K562 (cell line): ENCODE measurements around the gene LIFR. TPM values are rescaled to one million over a fixed set of nuclear protein-coding genes. Genes with fewer than 3 reads are reported as not detected.
A peak's percentile ranks its signal among the peaks of the same experiment; 100 is the strongest.

Experiments used
- ATAC-seq: fragments of 200-7000 bp; cut with Tn5 transposase; 3 replicates; pipeline ENCODE4 v1.9.1; 2020; ENCODE audit warnings: moderate library complexity
- BruUV-seq: library from RNA; stranded (reverse); fragments of 400-500 nt; replicated peaks from 2 replicates; lab custom pipeline; 2021; lab: Mats Ljungman, UMichigan
- CTCF ChIA-PET: fragments of 300-600 bp; formaldehyde crosslinking; extraction: SDS; loops from one replicate; lab custom pipeline; 2021; ENCODE audit warnings: low intra/inter-chr PET ratio; lab: Yijun Ruan, JAX
- POLR2A ChIA-PET: fragments of 300-600, 350-650 bp; sonication (Branson Sonifier 250); formaldehyde crosslinking; extraction: SDS; loops from one replicate; lab custom pipeline; 2021; ENCODE audit warnings: antibody characterized with exemption, inconsistent platforms; lab: Yijun Ruan, JAX
- DNase-seq, 4 experiments: peaks; one replicate each; pipeline versions ENCODE4 v3.0.0 to v3.0.0-alpha.2; 2011 to 2018; ENCODE audit warnings: low spot score in 3 of 4, mixed read lengths in 3 of 4; ENCODE audit errors: extremely low read depth in 1 of 4
- FAIRE-seq: peaks from 2 replicates; lab custom pipeline; 2011; peaks lifted over from hg19 to GRCh38; lab: Jason Lieb, UNC
- H2AFZ ChIP-seq: 2 replicates; pipeline ENCODE4 v1.6.0; 2011; ENCODE audit warnings: low read depth, low read length, control low read depth, inconsistent platforms
- H3K27ac ChIP-seq: fragments of 200-600 bp; 3 replicates; pipeline ENCODE4 v1.8.0; 2011; ENCODE audit warnings: low read depth, mild to moderate bottlenecking, control low read depth, inconsistent platforms, low read length, moderate library complexity, mixed read lengths; ENCODE audit errors: extremely low read depth
- H3K27me3 ChIP-seq, 2 experiments: fragments of 300-600 bp in 1 of 2; 2 replicates in 1 of 2; 3 replicates in 1 of 2; pipeline versions ENCODE4 v1.6.0 to v1.8.0; 2011; ENCODE audit warnings: inconsistent platforms in 2 of 2, low read length in 2 of 2, mild to moderate bottlenecking in 1 of 2, mixed read lengths in 1 of 2, moderate library complexity in 1 of 2; ENCODE audit not compliant: control insufficient read depth in 2 of 2, insufficient read depth in 2 of 2
- H3K36me3 ChIP-seq: fragments of 300-600 bp; 3 replicates; pipeline ENCODE4 v1.8.0; 2011; ENCODE audit warnings: mild to moderate bottlenecking, low read length, inconsistent platforms; ENCODE audit not compliant: control insufficient read depth, insufficient read depth
- H3K4me1 ChIP-seq, 2 experiments: fragments of 200-600 bp in 1 of 2; replicated peaks in 1 of 2; 2 replicates in 1 of 2; 3 replicates in 1 of 2; pipeline versions ENCODE4 v1.5.1 to v1.8.0; 2011; ENCODE audit warnings: inconsistent platforms in 2 of 2, low read length in 2 of 2, mild to moderate bottlenecking in 1 of 2, mixed read lengths in 1 of 2, moderate library complexity in 1 of 2; ENCODE audit not compliant: control insufficient read depth in 2 of 2, insufficient read depth in 2 of 2
- H3K4me2 ChIP-seq: 2 replicates; pipeline ENCODE4 v1.6.1; 2011; ENCODE audit warnings: low read length, control low read depth, inconsistent platforms, mixed read lengths; ENCODE audit not compliant: insufficient read depth
- H3K4me3 ChIP-seq: fragments of 200-600 bp; sonication (generic), shearing (Covaris generic); 2 replicates; pipeline ENCODE4 v1.5.1; 2016; ENCODE audit warnings: control low read depth, inconsistent platforms
- H3K79me2 ChIP-seq: fragments of 200-600 bp; 3 replicates; pipeline ENCODE4 v1.8.0; 2011; ENCODE audit warnings: low read length, inconsistent platforms; ENCODE audit not compliant: control insufficient read depth, insufficient read depth
- H3K9ac ChIP-seq, 2 experiments: 2 replicates each; pipeline versions ENCODE4 v1.6.0 to v1.6.1; 2011; ENCODE audit warnings: low read depth in 2 of 2, low read length in 2 of 2, control low read depth in 1 of 2, inconsistent platforms in 1 of 2, mild to moderate bottlenecking in 1 of 2, mixed read lengths in 1 of 2; ENCODE audit not compliant: insufficient read depth in 1 of 2
- H3K9me1 ChIP-seq: one replicate; pipeline ENCODE4 v1.6.0; 2011; ENCODE audit warnings: inconsistent platforms, mild to moderate bottlenecking, low read length, moderate library complexity; ENCODE audit not compliant: control insufficient read depth, insufficient read depth
- H3K9me3 ChIP-seq: replicated peaks from 2 replicates; pipeline ENCODE4 v1.5.1; 2011; ENCODE audit warnings: low read depth, low read length, inconsistent platforms; ENCODE audit not compliant: control insufficient read depth, insufficient read depth
- H4K20me1 ChIP-seq: replicated peaks from 2 replicates; pipeline ENCODE4 v1.6.1; 2011; ENCODE audit warnings: low read length, inconsistent platforms, mixed read lengths; ENCODE audit not compliant: control insufficient read depth, insufficient read depth
- ATF1 ChIP-seq, 2 experiments: fragments of 450-650 bp in 1 of 2; IDR thresholded peaks; 2 replicates each; pipeline ENCODE4 v1.6.1; 2016; ENCODE audit warnings: missing compliant biosample characterization in 1 of 2, missing genetic modification characterization in 1 of 2
- CEBPG ChIP-seq, 3 experiments: fragments of 200-800 bp in 1 of 3; sonication (Bioruptor generic) in 1 of 3; sonication (generic) in 1 of 3; formaldehyde crosslinking in 1 of 3; IDR thresholded peaks in 2 of 3; conservative IDR thresholded peaks in 1 of 3; 2 replicates each; pipeline versions ENCODE4 v1.6.1 to v1.8.0; 2016 to 2022; ENCODE audit warnings: missing compliant biosample characterization in 2 of 3, missing genetic modification characterization in 2 of 3, mild to moderate bottlenecking in 1 of 3, missing genetic modification reagents in 1 of 3
- HCFC1 ChIP-seq: IDR thresholded peaks from 2 replicates; pipeline ENCODE4 v1.6.1; 2012; ENCODE audit warnings: low read depth, low read length, improper control_type of control experiment
- WGBS: fragments of 100-300 bp; shearing (Covaris generic); methylation state at CpG from one replicate; pipeline ENCODE4 v1.1.6; 2016; ENCODE audit warnings: low coverage, mixed read lengths; ENCODE audit not compliant: insufficient coverage; ENCODE audit errors: missing lambda C conversion rate; 5-methylcytosine and 5-hydroxymethylcytosine counted together
- in situ Hi-C: fragments of 300-500 bp; cut with MboI; formaldehyde crosslinking; loops from 4 replicates; pipeline ENCODE4 v1.15.0; 2018; ENCODE audit warnings: inconsistent platforms, mixed read lengths
- intact Hi-C: fragments of 100-400 bp; cut with micrococcal nuclease; formaldehyde crosslinking; loops from 2 replicates; pipeline ENCODE4 v1.14.2; 2022
- microRNA-seq: library from miRNA; unstranded; fragments of <30 nt; microRNA quantifications from one replicate; pipeline ENCODE4, GENCODE V29; 2018; ENCODE audit warnings: borderline microRNAs expressed
- polyA plus RNA-seq, 8 experiments: library from polyadenylated mRNA; depleted of rRNA in 4 of 8; stranded (reverse) in 5 of 8; unstranded in 3 of 8; fragments of >200 nt; fragmentation: Nextera tagmentation in 2 of 8; fragmentation: Illumina TruSeq in 1 of 8; extraction: Ambion mirVana in 2 of 8; extraction: Trizol in 1 of 8; gene quantifications; 2 replicates each; pipeline versions ENCODE4 v1.2.1 to v1.2.3, GENCODE V29; 2011 to 2014; ENCODE audit warnings: inconsistent platforms in 1 of 8, missing spikeins in 1 of 8
- small RNA-seq: library from RNA; depleted of rRNA; stranded (forward); fragments of <200 nt; gene quantifications from one replicate; pipeline ENCODE3, GENCODE V24; 2014
- total RNA-seq, 7 experiments: library from RNA; depleted of rRNA in 6 of 7; stranded (reverse); fragments of >200 nt in 6 of 7; fragmentation: Illumina TruSeq in 2 of 7; extraction: Trizol in 2 of 7; gene quantifications; 2 replicates each; pipeline versions ENCODE4 v1.2.1 to v1.2.3, GENCODE V29; 2011 to 2021; ENCODE audit warnings: low replicate concordance in 1 of 7
- TF ChIP-seq, protein P1 (sequence below): fragments of 450-650 bp; IDR thresholded peaks from 2 replicates; pipeline ENCODE4 v1.6.1; 2018; ENCODE audit not compliant: partially characterized antibody
- TF ChIP-seq, protein P2 (sequence below): fragments of 250-450 bp; sonication (Bioruptor Pico); IDR thresholded peaks from 2 replicates; pipeline ENCODE4 v1.8.0; 2021; ENCODE audit warnings: moderate library complexity, mild to moderate bottlenecking, inconsistent platforms

LIFR gene
- total and polyA plus RNA-seq, 9 of the 15 experiments (the other 6 are each of a cell fraction or from before 2014, with no cell fraction given) = 0.43 to 5.7 (median 3.3) TPM

GRCh38 chr5:38426490-38426889 lies 130.0 kb downstream of the LIFR start:
- no peak overlapping the region for H3K4me2 ChIP-seq
- FAIRE-seq = no peak

More at GRCh38 chr5:38426490-38426889, 130.0 kb downstream of the LIFR start:
- Histone ChIP-seq H3K9me3 (no peaks in the 10 kb centered on the region), H3K9me1 (no peaks in the 10 kb centered on the region), H2AFZ (no peak overlapping the region), H3K4me1 (no peaks in the 10 kb centered on the region; a peak in 1 of 5 replicates), H4K20me1 (no peaks in the 10 kb centered on the region), H3K4me3 (no peak overlapping the region), H3K9ac (no peak overlapping the region), H3K27ac (no peak overlapping the region), H3K79me2 (no peaks in the 10 kb centered on the region), H3K27me3 (peaks cover 0 to 11% of the 10 kb centered on the region in 2 experiments; a peak in 3 of 5 replicates), H3K36me3 (no peaks in the 10 kb centered on the region)
- ATAC-seq (no peak), DNase-seq (no peak)
- BruUV-seq = no TSS peak
- in situ Hi-C loops (no loop called here), intact Hi-C loops (no loop called here)
- 0% methylated on average over 1 of the region's 1 CpG for WGBS
- TF ChIP-seq CEBPG (CRISPR knock-in tag; IDR thresholded peaks at IDR 0.05) = no peak
- peak in 1 of 2 experiments; percentile 56; a peak in 1 of 4 replicates for TF ChIP-seq CEBPG (tag; conservative IDR thresholded peaks at IDR 0.05 in 1 of 2, IDR thresholded peaks at IDR 0.05 in 1 of 2)
- TF ChIP-seq, protein P1, sequence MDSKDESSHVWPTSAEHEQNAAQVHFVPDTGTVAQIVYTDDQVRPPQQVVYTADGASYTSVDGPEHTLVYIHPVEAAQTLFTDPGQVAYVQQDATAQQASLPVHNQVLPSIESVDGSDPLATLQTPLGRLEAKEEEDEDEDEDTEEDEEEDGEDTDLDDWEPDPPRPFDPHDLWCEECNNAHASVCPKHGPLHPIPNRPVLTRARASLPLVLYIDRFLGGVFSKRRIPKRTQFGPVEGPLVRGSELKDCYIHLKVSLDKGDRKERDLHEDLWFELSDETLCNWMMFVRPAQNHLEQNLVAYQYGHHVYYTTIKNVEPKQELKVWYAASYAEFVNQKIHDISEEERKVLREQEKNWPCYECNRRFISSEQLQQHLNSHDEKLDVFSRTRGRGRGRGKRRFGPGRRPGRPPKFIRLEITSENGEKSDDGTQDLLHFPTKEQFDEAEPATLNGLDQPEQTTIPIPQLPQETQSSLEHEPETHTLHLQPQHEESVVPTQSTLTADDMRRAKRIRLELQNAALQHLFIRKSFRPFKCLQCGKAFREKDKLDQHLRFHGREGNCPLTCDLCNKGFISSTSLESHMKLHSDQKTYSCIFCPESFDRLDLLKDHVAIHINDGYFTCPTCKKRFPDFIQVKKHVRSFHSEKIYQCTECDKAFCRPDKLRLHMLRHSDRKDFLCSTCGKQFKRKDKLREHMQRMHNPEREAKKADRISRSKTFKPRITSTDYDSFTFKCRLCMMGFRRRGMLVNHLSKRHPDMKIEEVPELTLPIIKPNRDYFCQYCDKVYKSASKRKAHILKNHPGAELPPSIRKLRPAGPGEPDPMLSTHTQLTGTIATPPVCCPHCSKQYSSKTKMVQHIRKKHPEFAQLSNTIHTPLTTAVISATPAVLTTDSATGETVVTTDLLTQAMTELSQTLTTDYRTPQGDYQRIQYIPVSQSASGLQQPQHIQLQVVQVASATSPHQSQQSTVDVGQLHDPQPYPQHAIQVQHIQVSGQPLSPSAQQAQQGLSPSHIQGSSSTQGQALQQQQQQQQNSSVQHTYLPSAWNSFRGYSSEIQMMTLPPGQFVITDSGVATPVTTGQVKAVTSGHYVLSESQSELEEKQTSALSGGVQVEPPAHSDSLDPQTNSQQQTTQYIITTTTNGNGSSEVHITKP = peak; percentile 19
- no peak for TF ChIP-seq ATF1 (CRISPR knock-in tag; IDR thresholded peaks at IDR 0.05)
- TF ChIP-seq ATF1 (tag; IDR thresholded peaks at IDR 0.05) = no peak
- TF ChIP-seq, protein P2, sequence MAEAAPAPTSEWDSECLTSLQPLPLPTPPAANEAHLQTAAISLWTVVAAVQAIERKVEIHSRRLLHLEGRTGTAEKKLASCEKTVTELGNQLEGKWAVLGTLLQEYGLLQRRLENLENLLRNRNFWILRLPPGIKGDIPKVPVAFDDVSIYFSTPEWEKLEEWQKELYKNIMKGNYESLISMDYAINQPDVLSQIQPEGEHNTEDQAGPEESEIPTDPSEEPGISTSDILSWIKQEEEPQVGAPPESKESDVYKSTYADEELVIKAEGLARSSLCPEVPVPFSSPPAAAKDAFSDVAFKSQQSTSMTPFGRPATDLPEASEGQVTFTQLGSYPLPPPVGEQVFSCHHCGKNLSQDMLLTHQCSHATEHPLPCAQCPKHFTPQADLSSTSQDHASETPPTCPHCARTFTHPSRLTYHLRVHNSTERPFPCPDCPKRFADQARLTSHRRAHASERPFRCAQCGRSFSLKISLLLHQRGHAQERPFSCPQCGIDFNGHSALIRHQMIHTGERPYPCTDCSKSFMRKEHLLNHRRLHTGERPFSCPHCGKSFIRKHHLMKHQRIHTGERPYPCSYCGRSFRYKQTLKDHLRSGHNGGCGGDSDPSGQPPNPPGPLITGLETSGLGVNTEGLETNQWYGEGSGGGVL (CRISPR knock-in tag) = no peak
- 0 out of 2 replicates have a peak, but pooled peaks have one; percentile 22 for TF ChIP-seq HCFC1
- ChIA-PET CTCF (no interaction called here), POLR2A (interaction anchor here (0.7 to 0.8 kb wide), 2 partner anchors 22 to 1679 kb away, joined by 3 read pairs; no protein-coding TSS in a partner anchor)

Small RNA genes within 50 kb of the gene (microRNA-seq; reads per million reads assigned to microRNA genes)
- gene MIR3650 = not detected

Small RNA genes within 50 kb of the gene (small RNA-seq; reads per million reads assigned to genes)
- gene AC091839.1 (not detected), gene MIR3650 (not detected)
